ENCODE measurements around the gene PLD4. TPM values are rescaled to one million over a fixed set of nuclear protein-coding genes. Genes with fewer than 3 reads are reported as not detected.

PLD4 gene, protein sequence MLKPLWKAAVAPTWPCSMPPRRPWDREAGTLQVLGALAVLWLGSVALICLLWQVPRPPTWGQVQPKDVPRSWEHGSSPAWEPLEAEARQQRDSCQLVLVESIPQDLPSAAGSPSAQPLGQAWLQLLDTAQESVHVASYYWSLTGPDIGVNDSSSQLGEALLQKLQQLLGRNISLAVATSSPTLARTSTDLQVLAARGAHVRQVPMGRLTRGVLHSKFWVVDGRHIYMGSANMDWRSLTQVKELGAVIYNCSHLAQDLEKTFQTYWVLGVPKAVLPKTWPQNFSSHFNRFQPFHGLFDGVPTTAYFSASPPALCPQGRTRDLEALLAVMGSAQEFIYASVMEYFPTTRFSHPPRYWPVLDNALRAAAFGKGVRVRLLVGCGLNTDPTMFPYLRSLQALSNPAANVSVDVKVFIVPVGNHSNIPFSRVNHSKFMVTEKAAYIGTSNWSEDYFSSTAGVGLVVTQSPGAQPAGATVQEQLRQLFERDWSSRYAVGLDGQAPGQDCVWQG
- 11.1 TPM for polyA plus RNA-seq
- long read RNA-seq, donor 1, full-length matches to known transcripts, result 3 of 3 reads
- long read RNA-seq, donor 1, partial matches to known transcripts, result 0 of 3 reads
- long read RNA-seq, donor 1, other reads (novel, unspliced or antisense), result 0 of 3 reads
- long read RNA-seq, donor 2, full-length matches to known transcripts, result 4 of 4 reads
- long read RNA-seq, donor 2, partial matches to known transcripts, result 0 of 4 reads
- long read RNA-seq, donor 2, other reads (novel, unspliced or antisense), result 0 of 4 reads
- long read RNA-seq, donor 3, result 0 reads
- long read RNA-seq, donor 4, partial matches to known transcripts, result 0 of 1 reads
- long read RNA-seq, donor 4, other reads (novel, unspliced or antisense), result 0 of 1 reads
- long read RNA-seq, donor 5, full-length matches to known transcripts, result 2 of 2 reads
- long read RNA-seq, donor 5, partial matches to known transcripts, result 0 of 2 reads
- long read RNA-seq, donor 5, other reads (novel, unspliced or antisense), result 0 of 2 reads
- long read RNA-seq, donor 6, full-length matches to known transcripts, result 3 of 3 reads
- long read RNA-seq, donor 6, partial matches to known transcripts, result 0 of 3 reads
- long read RNA-seq, donor 6, other reads (novel, unspliced or antisense), result 0 of 3 reads
- long read RNA-seq, donor 7, full-length matches to known transcripts, result 2 of 2 reads
- long read RNA-seq, donor 7, partial matches to known transcripts, result 0 of 2 reads
- long read RNA-seq, donor 7, other reads (novel, unspliced or antisense), result 0 of 2 reads
- long read RNA-seq, donor 8, full-length matches to known transcripts, result 7 of 7 reads
- long read RNA-seq, donor 8, partial matches to known transcripts, result 0 of 7 reads
- long read RNA-seq, donor 8, other reads (novel, unspliced or antisense), result 0 of 7 reads
- long read RNA-seq, donor 9, full-length matches to known transcripts, result 1 of 1 reads
- long read RNA-seq, donor 9, partial matches to known transcripts, result 0 of 1 reads
- long read RNA-seq, donor 9, other reads (novel, unspliced or antisense), result 0 of 1 reads
- long read RNA-seq, donor 10, full-length matches to known transcripts, result 5 of 5 reads
- long read RNA-seq, donor 10, partial matches to known transcripts, result 0 of 5 reads
- long read RNA-seq, donor 10, other reads (novel, unspliced or antisense), result 0 of 5 reads
- long read RNA-seq, donor 11, full-length matches to known transcripts, result 3 of 3 reads
- long read RNA-seq, donor 11, partial matches to known transcripts, result 0 of 3 reads
- long read RNA-seq, donor 11, other reads (novel, unspliced or antisense), result 0 of 3 reads

- Histone ChIP-seq H3K27me3 (ENCODE audit: control insufficient read depth, insufficient read depth, low read length) (peaks cover 3% of the 10 kb centered on the region), H3K36me3 (ENCODE audit: control insufficient read depth, insufficient read depth, low read length) (no peaks in the 10 kb centered on the region), H3K4me1 (ENCODE audit: control insufficient read depth, insufficient read depth, low read length) (peaks cover 20% of the 10 kb centered on the region), H3K4me3 (ENCODE audit: low read length) (no peak within 1 kb of the TSS), H3K27ac (ENCODE audit: low read length) (no peak within 1 kb of the TSS), H3K9me3 (ENCODE audit: control insufficient read depth, low read depth, low read length) (peaks cover 5% of the 10 kb centered on the region)
- no peak for DNase-seq
- no CpG with 5 or more reads among the region's 14 CpGs for WGBS (ENCODE audit: insufficient coverage, low lambda C conversion rate)
Measured at GRCh38 chr14:104924421-104925213, at the start of gene PLD4. PLD4 (plus strand) TSS chr14:104924879; CDS start chr14:104927141, 2,262 bp downstream.

DNA sequence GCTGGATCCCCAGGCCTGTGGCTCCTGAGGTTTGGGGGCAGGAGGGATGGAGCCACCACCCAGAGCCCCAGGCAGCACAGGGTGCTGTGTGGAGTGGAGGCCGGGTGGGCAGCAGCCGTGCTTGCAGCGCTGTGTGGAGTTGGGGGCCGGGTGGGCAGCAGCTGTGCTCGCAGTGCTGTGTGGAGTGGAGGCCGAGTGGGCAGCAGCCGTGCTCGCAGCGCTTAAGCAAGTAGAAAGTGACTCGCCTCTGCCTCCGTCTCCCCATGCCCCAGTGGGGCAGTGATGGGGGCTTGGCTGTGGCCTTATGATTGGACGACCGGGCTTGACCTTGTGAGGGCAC, 49.3 kb upstream of the PLD4 start:
- Histone ChIP-seq H3K9me3 (ENCODE audit: control insufficient read depth, low read depth, low read length) (peaks cover 2% of the 10 kb centered on the region), H3K4me1 (ENCODE audit: control insufficient read depth, insufficient read depth, low read length) (peaks cover 5% of the 10 kb centered on the region), H3K36me3 (ENCODE audit: control insufficient read depth, insufficient read depth, low read length) (peaks cover 20% of the 10 kb centered on the region), H3K27ac (ENCODE audit: low read length) (no peak overlapping the region), H3K4me3 (ENCODE audit: low read length) (no peak overlapping the region), H3K27me3 (ENCODE audit: control insufficient read depth, insufficient read depth, low read length) (no peaks in the 10 kb centered on the region)
- no CpG with 5 or more reads among the region's 13 CpGs for WGBS (ENCODE audit: insufficient coverage, low lambda C conversion rate)
- DNase-seq, result no peak

DNA sequence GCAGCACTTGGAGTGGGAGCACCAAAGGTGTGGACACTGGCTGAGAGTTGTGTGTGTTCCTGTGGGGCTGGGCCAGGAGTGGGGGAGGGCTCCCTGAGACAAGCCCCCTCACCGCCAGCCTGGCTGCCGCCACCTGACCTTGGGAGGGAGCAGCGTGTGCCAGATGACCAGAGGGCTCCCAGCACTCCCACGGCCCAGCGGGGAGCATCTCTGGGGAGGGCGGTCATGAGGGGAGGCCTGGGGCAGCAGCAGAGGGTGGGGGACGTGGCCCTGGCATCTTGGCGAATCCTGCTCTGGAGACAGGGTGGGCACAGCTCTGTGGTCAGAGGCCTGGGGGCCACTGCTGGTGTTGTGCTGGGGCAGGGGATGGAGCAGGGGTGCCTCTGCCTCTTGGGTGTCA, 48.9 kb upstream of the PLD4 start:
- H3K36me3 ChIP-seq (ENCODE audit: control insufficient read depth, insufficient read depth, low read length), result peaks cover 23% of the 10 kb centered on the region
- no peak for DNase-seq

DNA sequence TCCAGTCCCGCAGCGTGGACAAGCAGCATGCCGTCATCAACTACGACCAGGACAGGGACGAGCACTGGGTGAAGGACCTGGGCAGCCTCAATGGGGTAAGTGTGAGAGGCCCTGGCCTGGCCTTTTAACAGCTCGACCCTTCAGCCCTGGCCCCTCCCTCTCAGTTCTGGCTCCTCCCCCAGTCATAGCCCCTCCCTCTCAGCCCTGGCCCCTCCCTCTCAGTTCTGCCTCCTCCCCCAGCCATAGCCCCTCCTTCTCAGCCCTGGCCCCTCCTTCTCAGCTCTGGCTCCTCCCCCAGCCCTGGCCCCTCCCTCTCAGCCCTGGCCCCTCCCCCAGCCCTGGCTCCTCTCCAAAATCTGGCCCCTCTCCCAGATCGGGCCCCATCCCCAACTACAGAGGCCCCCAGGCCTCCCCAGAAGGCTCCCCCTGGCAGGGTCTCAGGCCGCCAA, 48.4 kb upstream of the PLD4 start:
- no peak overlapping the region for H3K4me3 ChIP-seq (ENCODE audit: low read length)
- H3K27ac ChIP-seq (ENCODE audit: low read length), result no peak overlapping the region
- H3K36me3 ChIP-seq (ENCODE audit: control insufficient read depth, insufficient read depth, low read length), result peaks cover 27% of the 10 kb centered on the region
- H3K27me3 ChIP-seq (ENCODE audit: control insufficient read depth, insufficient read depth, low read length), result no peaks in the 10 kb centered on the region
- H3K9me3 ChIP-seq (ENCODE audit: control insufficient read depth, low read depth, low read length), result peaks cover 2% of the 10 kb centered on the region
- no CpG with 5 or more reads among the region's 8 CpGs for WGBS (ENCODE audit: insufficient coverage, low lambda C conversion rate)
- no peak for DNase-seq
- H3K4me1 ChIP-seq (ENCODE audit: control insufficient read depth, insufficient read depth, low read length), result peaks cover 5% of the 10 kb centered on the region

More for the DNA sequence above, 48.9 kb upstream of the PLD4 start:
- no CpG with 5 or more reads among the region's 8 CpGs for WGBS (ENCODE audit: insufficient coverage, low lambda C conversion rate)
- H3K27ac ChIP-seq (ENCODE audit: low read length), result no peak overlapping the region
- peaks cover 2% of the 10 kb centered on the region for H3K9me3 ChIP-seq (ENCODE audit: control insufficient read depth, low read depth, low read length)
- no peak overlapping the region for H3K4me3 ChIP-seq (ENCODE audit: low read length)
- peaks cover 5% of the 10 kb centered on the region for H3K4me1 ChIP-seq (ENCODE audit: control insufficient read depth, insufficient read depth, low read length)
- no peaks in the 10 kb centered on the region for H3K27me3 ChIP-seq (ENCODE audit: control insufficient read depth, insufficient read depth, low read length)

GRCh38 chr14:104877066-104877805, 47.4 kb upstream of the PLD4 start:
- no peak for DNase-seq

GRCh38 chr14:104877806-104878550, 46.7 kb upstream of the PLD4 start:
- H3K4me3 ChIP-seq (ENCODE audit: low read length), result no peak overlapping the region
- no peak for DNase-seq
- H3K36me3 ChIP-seq (ENCODE audit: control insufficient read depth, insufficient read depth, low read length), result peaks cover 34% of the 10 kb centered on the region

More at GRCh38 chr14:104877066-104877805, 47.4 kb upstream of the PLD4 start:
- Histone ChIP-seq H3K27me3 (ENCODE audit: control insufficient read depth, insufficient read depth, low read length) (no peaks in the 10 kb centered on the region), H3K4me1 (ENCODE audit: control insufficient read depth, insufficient read depth, low read length) (peaks cover 5% of the 10 kb centered on the region), H3K36me3 (ENCODE audit: control insufficient read depth, insufficient read depth, low read length) (peaks cover 31% of the 10 kb centered on the region), H3K27ac (ENCODE audit: low read length) (no peak overlapping the region), H3K4me3 (ENCODE audit: low read length) (no peak overlapping the region), H3K9me3 (ENCODE audit: control insufficient read depth, low read depth, low read length) (peaks cover 2% of the 10 kb centered on the region)
- WGBS (ENCODE audit: insufficient coverage, low lambda C conversion rate), result no CpG with 5 or more reads among the region's 14 CpGs

DNA sequence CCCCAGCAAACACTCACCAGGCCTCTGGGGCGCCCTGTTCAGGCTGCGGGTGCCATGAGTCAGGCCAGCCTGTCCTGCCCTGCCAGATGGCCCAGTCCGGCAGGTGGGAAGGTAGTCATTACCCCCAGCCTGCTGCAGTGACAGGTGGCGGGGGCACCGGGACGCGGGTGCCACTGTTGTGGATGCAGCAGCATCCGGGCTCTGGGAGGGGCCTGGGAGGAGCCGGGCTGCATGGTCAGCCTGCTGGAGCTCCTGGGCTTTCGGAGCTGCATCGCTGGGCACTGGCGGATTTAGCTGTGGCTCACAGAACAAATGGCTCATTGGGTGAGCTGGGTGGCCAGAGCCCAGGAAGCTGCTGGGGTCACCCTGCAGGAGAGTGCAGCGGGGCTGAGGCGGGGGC, 46.1 kb upstream of the PLD4 start:
- WGBS (ENCODE audit: insufficient coverage, low lambda C conversion rate), result no CpG with 5 or more reads among the region's 14 CpGs
- Histone ChIP-seq H3K36me3 (ENCODE audit: control insufficient read depth, insufficient read depth, low read length) (peaks cover 34% of the 10 kb centered on the region), H3K4me3 (ENCODE audit: low read length) (no peak overlapping the region), H3K9me3 (ENCODE audit: control insufficient read depth, low read depth, low read length) (peaks cover 2% of the 10 kb centered on the region), H3K27me3 (ENCODE audit: control insufficient read depth, insufficient read depth, low read length) (no peaks in the 10 kb centered on the region), H3K4me1 (ENCODE audit: control insufficient read depth, insufficient read depth, low read length) (no peaks in the 10 kb centered on the region), H3K27ac (ENCODE audit: low read length) (no peak overlapping the region)
- DNase-seq, result peak in 1 of 2 donors; percentile 45

More at GRCh38 chr14:104877806-104878550, 46.7 kb upstream of the PLD4 start:
- H3K9me3 ChIP-seq (ENCODE audit: control insufficient read depth, low read depth, low read length), result peaks cover 2% of the 10 kb centered on the region
- no CpG with 5 or more reads among the region's 30 CpGs for WGBS (ENCODE audit: insufficient coverage, low lambda C conversion rate)
- no peak overlapping the region for H3K27ac ChIP-seq (ENCODE audit: low read length)
- H3K27me3 ChIP-seq (ENCODE audit: control insufficient read depth, insufficient read depth, low read length), result no peaks in the 10 kb centered on the region
- H3K4me1 ChIP-seq (ENCODE audit: control insufficient read depth, insufficient read depth, low read length), result no peaks in the 10 kb centered on the region
